HG02973 (cell line): ENCODE results near the gene GLRA1.
"Not testable (repeated sequence)": the region's sequence is repeated elsewhere in the genome, so short reads cannot be mapped to it uniquely, and the experiment has no call there.

Source experiments
- ATAC-seq: cut with Tn5 transposase; IDR thresholded peaks from one replicate; pipeline ENCODE4 v1.9.1; 2021; ENCODE audit warnings: moderate library complexity; ENCODE audit not compliant: unreplicated experiment

The GLRA1 gene

GRCh38 chr5:151886546-151887275 lies 37.9 kb downstream of the GLRA1 start:
- no peak for ATAC-seq

GRCh38 chr5:151885138-151885908 lies 39.3 kb downstream of the GLRA1 start:
- no peak for ATAC-seq

- no peak for ATAC-seq
Observed at GRCh38 chr5:151881621-151882225, 42.9 kb downstream of the GLRA1 start.

- ATAC-seq, result no peak
Observed at GRCh38 chr5:151880324-151880723, 44.3 kb downstream of the GLRA1 start.

- ATAC-seq, result no peak
Observed at GRCh38 chr5:151873701-151874100, 51.0 kb downstream of the GLRA1 start.

DNA sequence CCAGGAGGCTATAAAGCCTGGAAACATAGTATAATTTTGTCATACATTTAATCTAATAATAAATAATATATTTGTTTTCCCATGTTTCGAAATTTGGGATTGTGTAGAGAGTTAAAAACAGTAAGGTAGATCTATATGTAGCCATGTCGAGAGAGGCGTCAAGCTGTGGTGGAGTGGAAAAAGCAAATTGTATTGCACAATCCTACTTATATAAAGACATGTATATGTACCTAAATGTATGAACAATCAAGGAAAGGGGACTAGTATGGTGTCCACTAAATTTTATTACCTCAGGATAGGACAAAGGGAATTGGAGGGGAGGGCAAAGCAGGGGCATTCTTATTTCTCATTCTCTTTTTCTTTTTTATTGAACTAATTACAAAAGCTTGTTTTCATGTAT lies 52.0 kb downstream of the GLRA1 start:
- no peak for ATAC-seq

DNA sequence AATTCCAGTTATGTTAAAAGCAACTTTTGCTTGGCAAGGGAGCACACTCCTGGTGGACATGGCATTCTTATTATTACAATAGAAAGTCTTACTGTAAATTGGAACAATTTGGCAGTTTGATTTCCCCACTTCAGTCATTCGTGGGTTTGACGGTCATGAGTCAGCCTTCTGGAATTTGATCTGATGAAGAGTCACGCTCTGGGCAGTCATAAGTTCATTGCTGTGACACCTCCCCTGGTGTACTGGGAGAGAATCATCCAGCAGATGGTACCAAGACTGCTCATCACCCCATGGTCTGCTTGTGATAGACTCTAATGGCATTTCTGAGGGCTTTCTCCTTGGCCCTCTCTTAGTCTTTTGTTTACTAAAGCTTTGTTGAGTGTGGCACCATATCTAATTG lies 53.8 kb downstream of the GLRA1 start:
- ATAC-seq, result no peak

- no peak for ATAC-seq
Observed at GRCh38 chr5:151870271-151870670, 54.4 kb downstream of the GLRA1 start.

DNA sequence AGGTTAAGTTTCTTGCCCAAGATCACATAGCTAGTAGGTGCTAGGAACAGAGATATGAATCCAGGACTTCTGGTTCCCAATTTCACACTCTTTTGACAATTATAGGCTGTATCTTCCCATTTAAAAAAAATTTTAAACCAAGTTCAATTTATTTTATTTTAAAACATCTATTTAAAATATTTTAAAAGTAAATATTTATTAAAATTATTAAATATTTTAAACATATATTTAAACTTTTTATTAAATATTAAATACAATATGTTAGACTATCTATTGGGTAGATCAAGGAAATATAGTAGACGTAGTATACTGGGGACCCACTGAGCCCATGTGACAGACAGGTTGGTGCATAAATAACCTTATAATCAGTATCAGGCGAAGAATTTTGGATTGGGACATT lies 54.8 kb downstream of the GLRA1 start:
- ATAC-seq, result no peak

DNA sequence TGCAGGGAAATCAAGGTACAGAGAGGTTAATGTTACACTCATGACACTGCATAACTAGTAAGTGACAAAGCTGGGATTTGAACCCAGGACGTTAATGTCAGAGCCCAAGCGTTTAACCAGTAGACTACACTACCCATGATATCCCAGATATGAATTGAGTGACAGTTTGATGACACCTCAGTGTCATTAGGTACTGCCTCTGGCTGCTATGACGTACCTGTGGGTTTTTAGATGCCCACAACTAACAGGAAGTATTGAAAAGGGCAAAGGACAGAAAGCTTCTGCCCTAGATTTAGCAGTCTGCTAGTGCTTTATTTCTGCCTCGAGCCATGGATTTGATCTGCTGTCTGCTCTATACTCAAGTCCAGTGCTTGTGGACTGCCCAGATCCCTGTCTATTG lies 56.2 kb downstream of the GLRA1 start:
- ATAC-seq, result no peak

- ATAC-seq, result no peak
Observed at GRCh38 chr5:151864061-151864748, 60.4 kb downstream of the GLRA1 start.

DNA sequence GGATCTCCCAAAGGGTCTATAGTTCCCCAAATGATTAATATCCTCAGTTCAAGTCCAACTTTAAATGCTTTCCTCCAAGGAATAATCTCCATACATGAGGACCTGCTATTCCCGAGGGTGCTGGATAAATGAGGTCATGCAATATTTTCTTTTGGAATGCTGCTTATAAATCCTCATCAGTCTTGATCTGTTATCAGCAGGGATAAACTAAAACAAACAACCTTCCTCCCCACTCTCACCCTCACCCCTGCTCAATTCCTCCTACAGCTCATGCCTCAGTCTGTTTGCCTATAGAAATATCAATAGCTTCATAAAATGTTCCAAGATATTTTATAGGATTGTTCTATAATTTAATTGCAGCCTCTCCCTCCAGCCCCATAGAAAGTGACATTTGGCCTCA lies 61.1 kb downstream of the GLRA1 start:
- ATAC-seq, result no peak

DNA sequence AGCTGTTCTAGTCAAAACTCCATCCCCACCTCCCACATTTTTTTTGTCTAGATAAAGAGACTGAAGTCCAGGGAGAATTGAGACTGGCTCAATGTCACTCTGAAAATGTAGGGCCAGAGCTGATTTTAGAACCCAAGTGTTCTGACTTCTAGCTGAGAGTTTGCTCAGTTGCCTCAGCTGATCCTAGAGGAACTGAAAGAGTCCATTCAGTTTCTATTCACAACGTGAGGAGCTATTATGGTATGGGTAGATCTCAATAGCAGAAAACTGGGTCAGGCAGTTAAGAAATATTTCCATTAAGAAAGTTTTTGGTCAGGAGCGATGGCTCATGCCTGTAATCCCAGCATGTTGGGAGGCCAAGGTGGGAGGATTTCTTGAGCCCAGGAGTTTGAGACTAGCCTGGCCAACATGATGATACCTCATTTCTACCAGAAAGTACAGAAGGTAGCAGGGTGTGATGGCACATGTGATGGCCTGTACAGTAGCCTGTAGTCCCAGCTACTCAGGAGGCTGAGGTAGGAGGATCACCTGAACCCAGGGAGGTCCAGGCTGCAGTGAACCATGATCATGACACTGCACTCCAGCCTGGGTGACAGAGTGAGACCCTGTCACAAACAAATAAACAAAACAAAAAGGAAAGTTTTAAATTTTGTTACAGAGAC lies 61.7 kb downstream of the GLRA1 start:
- ATAC-seq, result no peak

DNA sequence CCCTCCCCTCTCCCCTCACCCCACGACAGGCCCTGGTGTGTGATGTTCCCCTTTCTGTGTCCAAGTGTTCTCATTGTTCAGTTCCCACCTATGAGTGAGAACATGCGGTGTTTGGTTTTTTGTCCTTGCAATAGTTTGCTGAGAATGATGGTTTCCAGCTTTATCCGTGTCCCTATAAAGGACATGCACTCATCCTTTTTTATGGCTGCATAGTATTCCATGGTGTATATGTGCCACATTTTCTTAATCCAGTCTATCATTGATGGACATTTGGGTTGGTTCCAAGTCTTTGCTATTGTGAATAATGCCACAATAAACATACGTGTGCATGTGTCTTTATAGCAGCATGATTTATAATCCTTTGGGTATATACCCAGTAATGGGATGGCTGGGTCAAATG lies 63.8 kb downstream of the GLRA1 start:
- ATAC-seq, result not testable (repeated sequence)

DNA sequence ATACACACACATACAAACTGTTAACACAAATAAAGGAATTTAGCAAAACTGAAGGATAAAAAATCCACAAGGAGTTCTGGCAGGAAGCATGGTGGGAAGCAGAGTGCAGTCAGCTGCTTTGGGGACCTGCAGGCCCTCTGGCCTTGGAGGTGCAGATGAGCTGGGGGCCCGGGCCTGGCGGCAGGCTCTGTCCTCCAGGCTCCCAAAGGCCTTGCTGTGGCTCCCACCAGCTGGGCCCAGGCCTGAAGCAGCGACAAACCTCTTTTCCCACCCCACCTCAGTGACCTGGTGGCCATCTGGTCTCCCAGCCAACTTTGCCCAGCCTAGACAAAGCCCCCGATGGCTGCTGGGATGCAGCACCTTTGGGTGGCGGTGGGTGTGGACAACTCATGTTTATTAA lies 67.8 kb downstream of the GLRA1 start:
- no peak for ATAC-seq

DNA sequence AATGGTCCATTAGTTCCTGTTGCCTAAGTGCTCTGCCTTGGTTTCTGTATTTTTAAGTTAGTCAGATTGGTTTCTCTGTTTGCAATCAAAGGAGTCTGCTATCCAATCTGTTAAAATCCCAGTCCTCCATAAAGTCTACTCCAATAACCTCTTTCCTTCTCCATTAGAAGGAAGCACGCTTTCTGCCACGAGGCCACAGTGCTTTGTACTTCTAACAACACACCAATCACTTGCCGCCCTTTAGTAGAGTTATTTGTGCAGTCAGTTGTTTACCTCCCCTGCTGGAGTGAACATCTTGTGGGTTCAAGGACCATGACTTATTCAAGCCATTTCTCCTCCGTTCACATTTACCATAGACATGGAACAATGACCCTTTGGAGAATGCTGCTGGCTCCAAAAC lies 69.0 kb downstream of the GLRA1 start:
- no peak for ATAC-seq

- no peak for ATAC-seq
Observed at GRCh38 chr5:151847871-151848270, 76.8 kb downstream of the GLRA1 start.

DNA sequence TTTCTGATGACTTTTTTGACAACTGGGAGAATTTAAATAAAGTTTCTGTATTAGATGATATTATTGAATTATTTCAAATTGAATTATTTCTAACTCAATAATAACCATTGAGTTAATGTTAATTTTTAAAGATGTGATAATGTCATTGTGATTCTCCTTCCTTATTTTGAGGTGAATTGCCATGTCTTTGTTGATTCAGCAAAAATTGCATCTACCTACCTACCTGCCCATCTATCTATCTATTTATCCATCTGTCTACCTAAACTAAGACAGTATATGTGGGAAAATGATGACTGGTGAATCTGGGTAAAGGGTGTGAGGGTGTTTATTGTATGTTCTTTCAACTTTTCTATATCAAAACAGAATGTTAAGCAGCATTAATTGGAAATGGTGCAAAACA lies 77.9 kb downstream of the GLRA1 start:
- no peak for ATAC-seq

- ATAC-seq, result not testable (repeated sequence)
Observed at GRCh38 chr5:151832843-151833242, 91.8 kb downstream of the GLRA1 start.

DNA sequence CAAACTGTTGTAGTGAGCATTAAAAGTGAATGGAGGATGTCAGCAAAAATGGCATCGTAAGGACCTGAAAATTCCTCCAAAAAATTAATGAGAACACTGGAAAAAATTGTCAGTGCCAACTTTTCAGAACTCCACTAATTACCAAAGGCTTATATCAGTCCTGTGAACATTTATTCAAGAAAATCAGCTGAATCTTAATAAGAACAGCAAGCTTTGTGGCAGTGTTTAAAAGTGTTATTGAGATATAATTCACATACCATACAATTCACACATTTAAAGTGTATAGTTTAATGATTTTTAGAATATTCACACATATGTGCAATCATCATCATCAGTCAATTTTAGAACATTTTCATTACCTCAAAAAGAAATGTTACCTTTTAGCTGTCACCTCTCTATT lies 95.3 kb downstream of the GLRA1 start:
- ATAC-seq, result no peak

GRCh38 chr5:151825445-151825844 lies 99.2 kb downstream of the GLRA1 start:
- peak; percentile 64 for ATAC-seq
